ENCODE data around the gene BTRC.
"Not testable (repeated sequence)": the region's sequence is repeated elsewhere in the genome, so short reads cannot be mapped to it uniquely, and the experiment has no call there.

The BTRC gene

GRCh38 chr10:101353692-101354327, at the start of gene BTRC:
TSS of gene BTRC (plus strand) at chr10:101354165. CDS start at chr10:101354181, 16 bp downstream.
- peak; percentile 94 to 96 for DNase-seq

GRCh38 chr10:101304316-101304715, 49.6 kb upstream of the BTRC start:
- no peak for DNase-seq

GRCh38 chr10:101305320-101306241, 48.4 kb upstream of the BTRC start:
- no peak for DNase-seq

GRCh38 chr10:101308051-101308450, 45.9 kb upstream of the BTRC start:
- DNase-seq = no peak

- DNase-seq = no peak
Observed at GRCh38 chr10:101310529-101311184, 43.3 kb upstream of the BTRC start.

- no peak for DNase-seq
Observed at GRCh38 chr10:101311185-101312066, 42.5 kb upstream of the BTRC start.

GRCh38 chr10:101319241-101319915, 34.6 kb upstream of the BTRC start:
- no peak for DNase-seq

- no peak for DNase-seq
Observed at GRCh38 chr10:101321073-101321472, 32.9 kb upstream of the BTRC start.

GRCh38 chr10:101322266-101323108, 31.5 kb upstream of the BTRC start:
- DNase-seq = no peak

GRCh38 chr10:101323495-101323894, 30.5 kb upstream of the BTRC start:
- no peak for DNase-seq

GRCh38 chr10:101327454-101327853, 26.5 kb upstream of the BTRC start:
- DNase-seq = not testable (repeated sequence)

GRCh38 chr10:101329341-101330032, 24.5 kb upstream of the BTRC start:
- no peak for DNase-seq

GRCh38 chr10:101330231-101330630, 23.7 kb upstream of the BTRC start:
- no peak for DNase-seq

GRCh38 chr10:101330631-101331225, 23.2 kb upstream of the BTRC start:
- DNase-seq = no peak

GRCh38 chr10:101331956-101332355, 22.0 kb upstream of the BTRC start:
- no peak for DNase-seq

- DNase-seq = not testable (repeated sequence)
Observed at GRCh38 chr10:101334259-101334658, 19.7 kb upstream of the BTRC start.

- DNase-seq = no peak
Observed at GRCh38 chr10:101336382-101336781, 17.6 kb upstream of the BTRC start.

GRCh38 chr10:101337836-101338235, 16.1 kb upstream of the BTRC start:
- no peak for DNase-seq

GRCh38 chr10:101341438-101341837, 12.5 kb upstream of the BTRC start:
- no peak for DNase-seq

- DNase-seq = no peak
Observed at GRCh38 chr10:101346177-101346576, 7.8 kb upstream of the BTRC start.
